ENCODE data around the gene GPATCH2L. TPM values are rescaled to one million over a fixed set of nuclear protein-coding genes. Genes with fewer than 3 reads are reported as not detected.

GPATCH2L gene
- polyA plus RNA-seq, 1 donor from 2014 or later: 8.3 TPM

Other genes with a start within 250 kb of the GPATCH2L start
- gene TGFB3, start 169.9 kb upstream of the GPATCH2L start, polyA plus RNA-seq: 0.43 TPM
- gene IFT43, start 166.2 kb upstream of the GPATCH2L start, polyA plus RNA-seq: 13.2 TPM
- gene ESRRB, start 224.2 kb downstream of the GPATCH2L start, polyA plus RNA-seq: not detected

Data from IgD-negative memory B cell (primary cell).